ENCODE data around the gene RAET1E. TPM values are rescaled to one million over a fixed set of nuclear protein-coding genes. Genes with fewer than 3 reads are reported as not detected.

RAET1E gene
- total RNA-seq, 1 experiment from 2014 or later: not detected

DNA sequence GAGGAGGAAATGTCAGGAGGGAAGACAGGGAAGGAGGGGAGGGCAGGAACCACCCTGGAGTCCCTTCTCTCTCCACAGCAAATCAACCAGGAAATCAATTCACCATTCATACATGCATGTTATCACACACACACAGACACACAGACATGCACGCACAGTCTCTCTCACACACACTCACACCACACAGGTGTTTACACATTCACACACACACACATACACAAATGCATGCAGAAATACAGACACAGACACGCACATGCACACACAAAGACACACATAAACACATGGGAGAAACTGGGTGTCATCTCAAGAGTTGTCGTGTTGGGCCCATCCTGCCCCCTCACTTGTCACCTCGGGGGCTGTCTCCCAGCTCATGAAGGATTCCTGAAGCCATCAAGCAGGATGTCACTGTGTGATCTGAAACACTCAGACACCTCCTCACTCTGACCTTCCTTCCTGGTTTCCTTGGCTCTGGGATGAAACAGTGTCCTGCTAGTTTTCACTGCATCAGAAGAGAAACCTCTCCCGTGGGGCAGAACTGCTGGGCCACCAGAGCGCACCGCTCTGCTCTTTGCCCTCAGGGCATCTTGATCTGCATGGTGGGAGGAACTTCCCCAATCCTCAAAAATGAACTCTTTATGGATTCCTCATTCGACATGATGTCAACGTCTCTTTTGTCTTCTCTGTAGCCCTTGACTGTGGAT lies 15.8 kb upstream of the RAET1E start:
- Histone ChIP-seq H3K56ac (ENCODE audit: insufficient read length, low read depth, low read length) (no peak overlapping the region), H2AK5ac (ENCODE audit: insufficient read length, low read length) (no peak overlapping the region), H3K23me2 (ENCODE audit: insufficient read length, low read depth, low read length, poor library complexity, severe bottlenecking) (no peaks in the 10 kb centered on the region), H4K91ac (ENCODE audit: insufficient read length, low read depth, low read length) (no peak overlapping the region), H3K4me1 (ENCODE audit: insufficient read depth, low read length) (no peaks in the 10 kb centered on the region), H3K27ac (ENCODE audit: insufficient read length, low read depth, low read length) (no peak overlapping the region), H3K14ac (ENCODE audit: insufficient read depth, low read length) (peak overlapping the region; percentile 20; the same call in 1 of the 2 replicates), H2BK20ac (ENCODE audit: low read depth, low read length, poor library complexity, severe bottlenecking) (no peak overlapping the region), H2BK12ac (ENCODE audit: insufficient read length, low read depth, low read length) (no peak overlapping the region), H3T11ph (ENCODE audit: low read length) (no peak overlapping the region), H4K8ac (replicated peaks; ENCODE audit: insufficient read length, low read depth, low read length) (no peak overlapping the region), H4K20me1 (ENCODE audit: control insufficient read depth, insufficient read depth, insufficient read length) (peaks cover 2% of the 10 kb centered on the region), H3K18ac (ENCODE audit: insufficient read length, low read depth, low read length) (no peak overlapping the region), H2BK15ac (ENCODE audit: low read depth, low read length) (no peak overlapping the region), H2BK5ac (ENCODE audit: insufficient read length, low read length) (no peak overlapping the region), H3K9me3 (ENCODE audit: control insufficient read depth, low read depth, low read length) (no peaks in the 10 kb centered on the region), H3K9ac (ENCODE audit: extremely low read depth, insufficient read length, low read length) (no peak overlapping the region), H3K79me2 (ENCODE audit: insufficient read depth, low read length) (no peaks in the 10 kb centered on the region), H3K4ac (ENCODE audit: low read depth, low read length) (no peak overlapping the region), H3K79me1 (ENCODE audit: insufficient read depth, low read depth, low read length, poor library complexity, severe bottlenecking) (no peaks in the 10 kb centered on the region), H2BK120ac (ENCODE audit: low read depth, low read length, poor library complexity, severe bottlenecking) (no peak overlapping the region), H3K27me3 (ENCODE audit: insufficient read depth, low read length) (no peaks in the 10 kb centered on the region; the same call in 1 of the 2 replicates), H4K5ac (ENCODE audit: insufficient read length, low read depth, low read length) (no peak overlapping the region), H3K4me2 (ENCODE audit: insufficient read depth, insufficient read length, low read length) (no peak overlapping the region), H2AFZ (ENCODE audit: low read length) (no peak overlapping the region), H3K23ac (ENCODE audit: insufficient read length, low read depth, low read length) (no peak overlapping the region)
- no CpG with 5 or more reads among the region's 9 CpGs for WGBS (ENCODE audit: extremely low coverage, insufficient read length, low lambda C conversion rate)
- no peaks in the 10 kb centered on the region for H3K4me1 Mint-ChIP-seq
- DNase-seq: no peak
- no peaks in the 10 kb centered on the region for H3K36me3 Mint-ChIP-seq (ENCODE audit: insufficient read depth in 1 of 3, low read depth in 3 of 3)
- H3K27me3 Mint-ChIP-seq (ENCODE audit: low read depth): peaks cover 53% of the 10 kb centered on the region
- TF ChIP-seq CTCF (conservative IDR thresholded peaks at IDR 0.05): no peak
- no peak overlapping the region for H3K27ac Mint-ChIP-seq
- H3K9me3 Mint-ChIP-seq: peaks cover 16 to 18% of the 10 kb centered on the region in 2 experiments
- no peak overlapping the region for H3K4me3 Mint-ChIP-seq
